Neural cell (in vitro differentiated cells): ENCODE results near the gene PRXL2A. TPM values are rescaled to one million over a fixed set of nuclear protein-coding genes. Genes with fewer than 3 reads are reported as not detected.

ENCODE experiments used
- H2AFZ ChIP-seq: fragments of 200-600, 300-800 bp; sonication (generic), shearing (Covaris generic); 2 replicates; pipeline ENCODE4 v1.6.0; 2014; ENCODE audit warnings: low read depth, mild to moderate bottlenecking, antibody characterized with exemption, low read length, moderate library complexity
- H3F3A ChIP-seq: fragments of 200-600 bp; shearing (Covaris generic); 2 replicates; pipeline ENCODE4 v1.6.1; 2016; ENCODE audit warnings: mild to moderate bottlenecking, moderate library complexity, mixed read lengths, antibody characterized with exemption, low read length; ENCODE audit not compliant: insufficient read depth, poor library complexity, severe bottlenecking
- H3K27ac ChIP-seq: fragments of 200-600, 300-800 bp; sonication (generic), shearing (Covaris generic); 2 replicates; pipeline ENCODE4 v1.5.1; 2014; ENCODE audit warnings: mild to moderate bottlenecking, low read length, moderate library complexity
- H3K27me3 ChIP-seq: fragments of 300-800, 200-600 bp; sonication (generic), shearing (Covaris generic); 2 replicates; pipeline ENCODE4 v1.6.0; 2014; ENCODE audit warnings: mild to moderate bottlenecking, low read depth, low read length, moderate library complexity; ENCODE audit not compliant: insufficient read depth
- H3K36me3 ChIP-seq: fragments of 300-800, 200-600 bp; sonication (generic), shearing (Covaris generic); 2 replicates; pipeline ENCODE4 v1.5.1; 2014; ENCODE audit warnings: mild to moderate bottlenecking, antibody characterized with exemption, low read length, moderate library complexity; ENCODE audit not compliant: insufficient read depth
- H3K4me2 ChIP-seq: fragments of 300-800, 200-600 bp; sonication (generic), shearing (Covaris generic); 2 replicates; pipeline ENCODE4 v1.6.0; 2014; ENCODE audit warnings: mild to moderate bottlenecking, low read length
- H3K4me3 ChIP-seq: fragments of 300-800, 200-600 bp; sonication (generic), shearing (Covaris generic); 2 replicates; pipeline ENCODE4 v1.5.1; 2014; ENCODE audit warnings: mild to moderate bottlenecking, low read length, moderate library complexity
- H3K79me2 ChIP-seq: fragments of 200-600 bp; shearing (Covaris generic); replicated peaks from 2 replicates; pipeline ENCODE4 v1.6.0; 2014; ENCODE audit warnings: mild to moderate bottlenecking, low read length, moderate library complexity; ENCODE audit not compliant: insufficient read depth
- H3K9ac ChIP-seq: fragments of 300-800, 200-600 bp; sonication (generic), shearing (Covaris generic); 2 replicates; pipeline ENCODE4 v1.6.1; 2016; ENCODE audit warnings: mild to moderate bottlenecking, low read length, mixed read lengths
- H3K9me2 ChIP-seq: fragments of 200-600 bp; shearing (Covaris generic); 2 replicates; pipeline ENCODE4 v1.6.1; 2016; ENCODE audit warnings: mild to moderate bottlenecking, low read length, mixed read lengths; ENCODE audit not compliant: insufficient read depth
- H3K9me3 ChIP-seq: fragments of 200-600, 300-800 bp; sonication (generic), shearing (Covaris generic); 2 replicates; pipeline ENCODE4 v1.6.1; 2016; ENCODE audit warnings: mild to moderate bottlenecking, mixed run types, low read length, moderate library complexity, mixed read lengths
- H4K20me1 ChIP-seq: fragments of 200-600 bp; shearing (Covaris generic); 2 replicates; pipeline ENCODE4 v1.6.1; 2016; ENCODE audit warnings: mild to moderate bottlenecking, mixed run types; ENCODE audit not compliant: insufficient read depth
- EP300 ChIP-seq: fragments of 450-650 bp; conservative IDR thresholded peaks from 2 replicates; pipeline ENCODE4 v1.6.1; 2014; ENCODE audit warnings: antibody characterized with exemption, mild to moderate bottlenecking, moderate library complexity; ENCODE audit not compliant: poor library complexity, severe bottlenecking
- EZH2 ChIP-seq: fragments of 200-600, 300-800 bp; shearing (Covaris generic), sonication (generic); IDR thresholded peaks from 2 replicates; pipeline ENCODE4 v1.6.1; 2014; ENCODE audit warnings: antibody characterized with exemption, low read length, borderline replicate concordance, mild to moderate bottlenecking; ENCODE audit not compliant: insufficient read depth, poor library complexity, severe bottlenecking
- MXI1 ChIP-seq: fragments of 450-650 bp; conservative IDR thresholded peaks from 2 replicates; pipeline ENCODE4 v1.6.1; 2014; ENCODE audit warnings: antibody characterized with exemption, mild to moderate bottlenecking; ENCODE audit not compliant: poor library complexity, severe bottlenecking
- POLR2AphosphoS5 ChIP-seq: IDR thresholded peaks from 2 replicates; pipeline ENCODE4 v1.6.1; 2012
- RAD21 ChIP-seq: fragments of 450-650 bp; conservative IDR thresholded peaks from 2 replicates; pipeline ENCODE4 v1.6.1; 2014; ENCODE audit warnings: antibody characterized with exemption, mild to moderate bottlenecking, moderate library complexity
- SMC3 ChIP-seq: fragments of 450-650 bp; conservative IDR thresholded peaks from 2 replicates; pipeline ENCODE4 v1.6.1; 2014; ENCODE audit warnings: antibody characterized with exemption, mild to moderate bottlenecking, moderate library complexity; ENCODE audit not compliant: poor library complexity
- TAF1 ChIP-seq: IDR thresholded peaks from 2 replicates; pipeline ENCODE4 v1.6.1; 2012; ENCODE audit warnings: low read depth
- polyA plus RNA-seq: library from polyadenylated mRNA; depleted of rRNA; stranded (reverse); fragments of >200 nt; gene quantifications from 2 replicates; pipeline ENCODE4 v1.2.3, GENCODE V29; 2014
- TF ChIP-seq, protein P1 (sequence below): IDR thresholded peaks from 2 replicates; pipeline ENCODE4 v1.6.1; 2012; ENCODE audit warnings: borderline replicate concordance
- TF ChIP-seq, protein P2 (sequence below): fragments of 450-650 bp; IDR thresholded peaks from 2 replicates; pipeline ENCODE4 v1.5.1; 2014; ENCODE audit warnings: antibody characterized with exemption, mild to moderate bottlenecking, moderate library complexity; ENCODE audit not compliant: poor library complexity, severe bottlenecking

Gene PRXL2A
- polyA plus RNA-seq, 1 donor from 2014 or later = 60.5 TPM

DNA sequence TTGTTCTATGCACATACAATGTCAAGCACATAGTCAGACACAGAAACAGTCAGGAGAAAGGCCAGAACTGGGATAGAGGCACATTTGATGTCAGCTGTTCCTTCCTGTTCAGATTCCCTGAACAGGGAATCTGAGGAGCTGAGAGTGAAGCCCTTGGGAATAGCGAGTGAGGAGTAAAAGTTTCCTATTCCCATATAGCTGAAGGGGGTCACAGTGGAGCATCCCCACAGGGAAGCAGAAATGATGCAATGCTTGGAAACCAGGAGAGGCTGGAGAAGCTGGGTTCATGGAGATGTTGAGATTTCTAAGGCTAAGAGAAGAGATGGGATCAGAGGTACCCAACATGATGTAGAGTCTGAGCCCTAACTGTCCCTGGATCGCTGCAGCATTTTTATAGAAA, 11.3 kb upstream of the PRXL2A start:
- H3K36me3 ChIP-seq = no peaks in the 10 kb centered on the region
- H3K27ac ChIP-seq = no peak overlapping the region
- no peak overlapping the region for H3K4me2 ChIP-seq
- H3K9me2 ChIP-seq = no peaks in the 10 kb centered on the region
- no peaks in the 10 kb centered on the region for H3K79me2 ChIP-seq
- no peaks in the 10 kb centered on the region for H3K9me3 ChIP-seq
- TF ChIP-seq, protein P1, sequence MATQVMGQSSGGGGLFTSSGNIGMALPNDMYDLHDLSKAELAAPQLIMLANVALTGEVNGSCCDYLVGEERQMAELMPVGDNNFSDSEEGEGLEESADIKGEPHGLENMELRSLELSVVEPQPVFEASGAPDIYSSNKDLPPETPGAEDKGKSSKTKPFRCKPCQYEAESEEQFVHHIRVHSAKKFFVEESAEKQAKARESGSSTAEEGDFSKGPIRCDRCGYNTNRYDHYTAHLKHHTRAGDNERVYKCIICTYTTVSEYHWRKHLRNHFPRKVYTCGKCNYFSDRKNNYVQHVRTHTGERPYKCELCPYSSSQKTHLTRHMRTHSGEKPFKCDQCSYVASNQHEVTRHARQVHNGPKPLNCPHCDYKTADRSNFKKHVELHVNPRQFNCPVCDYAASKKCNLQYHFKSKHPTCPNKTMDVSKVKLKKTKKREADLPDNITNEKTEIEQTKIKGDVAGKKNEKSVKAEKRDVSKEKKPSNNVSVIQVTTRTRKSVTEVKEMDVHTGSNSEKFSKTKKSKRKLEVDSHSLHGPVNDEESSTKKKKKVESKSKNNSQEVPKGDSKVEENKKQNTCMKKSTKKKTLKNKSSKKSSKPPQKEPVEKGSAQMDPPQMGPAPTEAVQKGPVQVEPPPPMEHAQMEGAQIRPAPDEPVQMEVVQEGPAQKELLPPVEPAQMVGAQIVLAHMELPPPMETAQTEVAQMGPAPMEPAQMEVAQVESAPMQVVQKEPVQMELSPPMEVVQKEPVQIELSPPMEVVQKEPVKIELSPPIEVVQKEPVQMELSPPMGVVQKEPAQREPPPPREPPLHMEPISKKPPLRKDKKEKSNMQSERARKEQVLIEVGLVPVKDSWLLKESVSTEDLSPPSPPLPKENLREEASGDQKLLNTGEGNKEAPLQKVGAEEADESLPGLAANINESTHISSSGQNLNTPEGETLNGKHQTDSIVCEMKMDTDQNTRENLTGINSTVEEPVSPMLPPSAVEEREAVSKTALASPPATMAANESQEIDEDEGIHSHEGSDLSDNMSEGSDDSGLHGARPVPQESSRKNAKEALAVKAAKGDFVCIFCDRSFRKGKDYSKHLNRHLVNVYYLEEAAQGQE = no peak
- TF ChIP-seq TAF1 (no peak), EP300 (no peak), POLR2AphosphoS5 (no peak), EZH2 (no peak), RAD21 (no peak), SMC3 (no peak), MXI1 (no peak)
- TF ChIP-seq, protein P2, sequence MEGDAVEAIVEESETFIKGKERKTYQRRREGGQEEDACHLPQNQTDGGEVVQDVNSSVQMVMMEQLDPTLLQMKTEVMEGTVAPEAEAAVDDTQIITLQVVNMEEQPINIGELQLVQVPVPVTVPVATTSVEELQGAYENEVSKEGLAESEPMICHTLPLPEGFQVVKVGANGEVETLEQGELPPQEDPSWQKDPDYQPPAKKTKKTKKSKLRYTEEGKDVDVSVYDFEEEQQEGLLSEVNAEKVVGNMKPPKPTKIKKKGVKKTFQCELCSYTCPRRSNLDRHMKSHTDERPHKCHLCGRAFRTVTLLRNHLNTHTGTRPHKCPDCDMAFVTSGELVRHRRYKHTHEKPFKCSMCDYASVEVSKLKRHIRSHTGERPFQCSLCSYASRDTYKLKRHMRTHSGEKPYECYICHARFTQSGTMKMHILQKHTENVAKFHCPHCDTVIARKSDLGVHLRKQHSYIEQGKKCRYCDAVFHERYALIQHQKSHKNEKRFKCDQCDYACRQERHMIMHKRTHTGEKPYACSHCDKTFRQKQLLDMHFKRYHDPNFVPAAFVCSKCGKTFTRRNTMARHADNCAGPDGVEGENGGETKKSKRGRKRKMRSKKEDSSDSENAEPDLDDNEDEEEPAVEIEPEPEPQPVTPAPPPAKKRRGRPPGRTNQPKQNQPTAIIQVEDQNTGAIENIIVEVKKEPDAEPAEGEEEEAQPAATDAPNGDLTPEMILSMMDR = no peak
- H3K9ac ChIP-seq = no peak overlapping the region
- no peak overlapping the region for H3K4me3 ChIP-seq
- no peak overlapping the region for H2AFZ ChIP-seq
- no peaks in the 10 kb centered on the region for H3K27me3 ChIP-seq
- no peaks in the 10 kb centered on the region for H4K20me1 ChIP-seq
- H3F3A ChIP-seq = no peaks in the 10 kb centered on the region

DNA sequence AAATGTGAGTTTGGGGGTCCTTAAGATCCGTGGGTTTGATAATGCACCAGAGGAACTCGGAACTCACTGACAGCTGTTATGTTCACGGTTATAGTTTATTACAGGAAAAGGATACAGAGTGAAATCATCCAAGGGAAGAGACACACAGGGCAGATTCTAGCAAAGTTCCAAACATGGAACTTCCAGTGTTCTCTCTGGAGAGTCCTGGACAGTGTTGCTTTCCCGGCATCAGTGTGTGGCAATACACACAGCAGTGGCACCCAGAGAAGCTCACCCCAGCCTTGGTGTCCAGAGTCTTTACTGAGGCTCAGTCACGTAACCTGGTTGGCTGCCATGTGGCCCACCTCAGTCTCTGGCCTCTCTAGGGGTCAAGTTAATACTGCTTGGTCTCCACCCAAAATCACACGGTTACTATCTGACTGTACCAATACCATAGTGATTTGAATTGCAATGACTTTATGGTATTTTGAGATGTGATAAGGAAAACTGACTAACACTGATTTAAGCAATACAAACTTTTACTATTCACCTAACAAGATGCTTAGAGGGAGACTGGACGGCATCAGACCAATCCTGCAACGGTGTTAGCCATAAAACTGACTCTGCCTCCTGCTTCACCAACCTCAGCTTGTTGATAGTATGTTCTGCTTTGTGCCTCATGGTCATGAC, 8.1 kb upstream of the PRXL2A start:
- no peak for TF ChIP-seq RAD21
- TF ChIP-seq POLR2AphosphoS5 = no peak
- no peak for TF ChIP-seq EP300
- no peak for TF ChIP-seq EZH2
- no peak for TF ChIP-seq TAF1
- no peaks in the 10 kb centered on the region for H3K9me2 ChIP-seq
- no peak overlapping the region for H3K9ac ChIP-seq
- H3K36me3 ChIP-seq = no peaks in the 10 kb centered on the region
- H2AFZ ChIP-seq = no peak overlapping the region
- H3K27ac ChIP-seq = no peak overlapping the region
- H3F3A ChIP-seq = no peaks in the 10 kb centered on the region
- no peaks in the 10 kb centered on the region for H4K20me1 ChIP-seq
- H3K9me3 ChIP-seq = no peaks in the 10 kb centered on the region
- H3K79me2 ChIP-seq = no peaks in the 10 kb centered on the region
- H3K27me3 ChIP-seq = no peaks in the 10 kb centered on the region
- H3K4me2 ChIP-seq = no peak overlapping the region
- H3K4me3 ChIP-seq = no peak overlapping the region
